Measurements from ENCODE around the gene ZMIZ1.

Gene ZMIZ1

GRCh38 chr10:79200346-79200745 is 131.6 kb downstream of the ZMIZ1 start:
- no peak overlapping the region for H2BK5ac ChIP-seq (ENCODE audit: low read length)
- H4K5ac ChIP-seq (ENCODE audit: low read length) = no peak overlapping the region
- H2BK15ac ChIP-seq (replicated peaks; ENCODE audit: low read depth) = no peak overlapping the region
- H3K36me3 ChIP-seq (ENCODE audit: control insufficient read depth, insufficient read depth, low read length) = peaks cover 2% of the 10 kb centered on the region
- H3K4me3 ChIP-seq (ENCODE audit: low read length) = no peak overlapping the region
- H3K27ac ChIP-seq (ENCODE audit: low read depth, low read length) = no peak overlapping the region
- no peak overlapping the region for H3K4me2 ChIP-seq (ENCODE audit: low read length)
- no peaks in the 10 kb centered on the region for H3K79me2 ChIP-seq (ENCODE audit: control insufficient read depth, insufficient read depth, low read length)
- H3K79me1 ChIP-seq (ENCODE audit: low read length) = peaks cover 4% of the 10 kb centered on the region
- H3K23ac ChIP-seq (ENCODE audit: low read length) = no peak overlapping the region
- H3K56ac ChIP-seq (ENCODE audit: low read length) = no peak overlapping the region
- no peaks in the 10 kb centered on the region for H3K4me1 ChIP-seq (ENCODE audit: control insufficient read depth, low read depth, low read length)
- H3K27me3 ChIP-seq (ENCODE audit: insufficient read depth, low read length, poor library complexity) = no peaks in the 10 kb centered on the region
- no peak overlapping the region for H2AK5ac ChIP-seq (ENCODE audit: low read length)
- H2BK120ac ChIP-seq (ENCODE audit: low read depth, low read length) = no peak overlapping the region
- no peak for DNase-seq
- H3K9ac ChIP-seq (ENCODE audit: low read length) = no peak overlapping the region
- WGBS (ENCODE audit: extremely low coverage, insufficient coverage, low lambda C conversion rate) = no CpG with 5 or more reads among the region's 7 CpGs
- no peak overlapping the region for H4K8ac ChIP-seq (ENCODE audit: low read depth, low read length)
- H3K18ac ChIP-seq (ENCODE audit: low read length) = no peak overlapping the region
- H3K4ac ChIP-seq (ENCODE audit: low read depth, low read length) = no peak overlapping the region

GRCh38 chr10:79201706-79202105 is 132.9 kb downstream of the ZMIZ1 start:
- Histone ChIP-seq H4K5ac (ENCODE audit: low read length) (no peak overlapping the region), H3K4me2 (ENCODE audit: low read length) (no peak overlapping the region), H3K4me3 (ENCODE audit: low read length) (no peak overlapping the region), H3K79me1 (ENCODE audit: low read length) (peaks cover 4% of the 10 kb centered on the region), H4K8ac (ENCODE audit: low read depth, low read length) (no peak overlapping the region), H2BK15ac (replicated peaks; ENCODE audit: low read depth) (no peak overlapping the region), H3K56ac (ENCODE audit: low read length) (no peak overlapping the region), H2AK5ac (ENCODE audit: low read length) (no peak overlapping the region), H3K9ac (ENCODE audit: low read length) (no peak overlapping the region), H3K23ac (ENCODE audit: low read length) (no peak overlapping the region), H3K4me1 (ENCODE audit: control insufficient read depth, low read depth, low read length) (no peaks in the 10 kb centered on the region), H3K27ac (ENCODE audit: low read depth, low read length) (no peak overlapping the region), H2BK5ac (ENCODE audit: low read length) (no peak overlapping the region), H3K18ac (ENCODE audit: low read length) (no peak overlapping the region), H2BK120ac (ENCODE audit: low read depth, low read length) (no peak overlapping the region), H3K79me2 (ENCODE audit: control insufficient read depth, insufficient read depth, low read length) (no peaks in the 10 kb centered on the region), H3K36me3 (ENCODE audit: control insufficient read depth, insufficient read depth, low read length) (peaks cover 2% of the 10 kb centered on the region), H3K4ac (ENCODE audit: low read depth, low read length) (no peak overlapping the region), H3K27me3 (ENCODE audit: insufficient read depth, low read length, poor library complexity) (no peaks in the 10 kb centered on the region)
- no peak for DNase-seq
- WGBS (ENCODE audit: extremely low coverage, insufficient coverage, low lambda C conversion rate) = no CpG with 5 or more reads among the region's 8 CpGs

- peak; percentile 63 for DNase-seq
- Histone ChIP-seq H2BK5ac (ENCODE audit: low read length) (no peak overlapping the region), H3K23ac (ENCODE audit: low read length) (no peak overlapping the region), H3K9ac (ENCODE audit: low read length) (no peak overlapping the region), H2AK5ac (ENCODE audit: low read length) (no peak overlapping the region), H3K18ac (ENCODE audit: low read length) (no peak overlapping the region), H3K4me1 (ENCODE audit: control insufficient read depth, low read depth, low read length) (no peaks in the 10 kb centered on the region), H3K79me1 (ENCODE audit: low read length) (no peaks in the 10 kb centered on the region), H3K27me3 (ENCODE audit: insufficient read depth, low read length, poor library complexity) (no peaks in the 10 kb centered on the region), H3K4me3 (ENCODE audit: low read length) (no peak overlapping the region), H3K79me2 (ENCODE audit: control insufficient read depth, insufficient read depth, low read length) (no peaks in the 10 kb centered on the region), H3K36me3 (ENCODE audit: control insufficient read depth, insufficient read depth, low read length) (peaks cover 2% of the 10 kb centered on the region), H4K8ac (ENCODE audit: low read depth, low read length) (no peak overlapping the region), H2BK120ac (ENCODE audit: low read depth, low read length) (no peak overlapping the region), H3K4me2 (ENCODE audit: low read length) (no peak overlapping the region), H3K27ac (ENCODE audit: low read depth, low read length) (no peak overlapping the region), H3K56ac (ENCODE audit: low read length) (no peak overlapping the region), H3K4ac (ENCODE audit: low read depth, low read length) (no peak overlapping the region), H2BK15ac (replicated peaks; ENCODE audit: low read depth) (no peak overlapping the region), H4K5ac (ENCODE audit: low read length) (no peak overlapping the region)
- WGBS (ENCODE audit: extremely low coverage, insufficient coverage, low lambda C conversion rate) = no CpG with 5 or more reads among the region's 9 CpGs
Observed at GRCh38 chr10:79202188-79203013, 133.6 kb downstream of the ZMIZ1 start.

GRCh38 chr10:79203014-79203644 is 134.4 kb downstream of the ZMIZ1 start:
- H3K27me3 ChIP-seq (ENCODE audit: insufficient read depth, low read length, poor library complexity) = no peaks in the 10 kb centered on the region
- H2BK120ac ChIP-seq (ENCODE audit: low read depth, low read length) = no peak overlapping the region
- H3K4me1 ChIP-seq (ENCODE audit: control insufficient read depth, low read depth, low read length) = no peaks in the 10 kb centered on the region
- H3K4me3 ChIP-seq (ENCODE audit: low read length) = no peak overlapping the region
- no peak overlapping the region for H3K23ac ChIP-seq (ENCODE audit: low read length)
- H3K9ac ChIP-seq (ENCODE audit: low read length) = no peak overlapping the region
- H3K18ac ChIP-seq (ENCODE audit: low read length) = no peak overlapping the region
- H3K27ac ChIP-seq (ENCODE audit: low read depth, low read length) = no peak overlapping the region
- no peaks in the 10 kb centered on the region for H3K79me1 ChIP-seq (ENCODE audit: low read length)
- no peak overlapping the region for H2BK15ac ChIP-seq (replicated peaks; ENCODE audit: low read depth)
- H2AK5ac ChIP-seq (ENCODE audit: low read length) = no peak overlapping the region
- no peak overlapping the region for H3K4ac ChIP-seq (ENCODE audit: low read depth, low read length)
- H3K56ac ChIP-seq (ENCODE audit: low read length) = no peak overlapping the region
- H4K5ac ChIP-seq (ENCODE audit: low read length) = no peak overlapping the region
- H3K36me3 ChIP-seq (ENCODE audit: control insufficient read depth, insufficient read depth, low read length) = peaks cover 2% of the 10 kb centered on the region
- H2BK5ac ChIP-seq (ENCODE audit: low read length) = no peak overlapping the region
- H3K79me2 ChIP-seq (ENCODE audit: control insufficient read depth, insufficient read depth, low read length) = no peaks in the 10 kb centered on the region
- WGBS (ENCODE audit: extremely low coverage, insufficient coverage, low lambda C conversion rate) = no CpG with 5 or more reads among the region's 13 CpGs
- H4K8ac ChIP-seq (ENCODE audit: low read depth, low read length) = no peak overlapping the region
- no peak overlapping the region for H3K4me2 ChIP-seq (ENCODE audit: low read length)
- no peak for DNase-seq

GRCh38 chr10:79203833-79204232 is 135.1 kb downstream of the ZMIZ1 start:
- no peak overlapping the region for H2BK120ac ChIP-seq (ENCODE audit: low read depth, low read length)

More at GRCh38 chr10:79203833-79204232, 135.1 kb downstream of the ZMIZ1 start:
- H3K79me2 ChIP-seq (ENCODE audit: control insufficient read depth, insufficient read depth, low read length) = no peaks in the 10 kb centered on the region
- H3K27ac ChIP-seq (ENCODE audit: low read depth, low read length) = no peak overlapping the region
- H3K23ac ChIP-seq (ENCODE audit: low read length) = no peak overlapping the region
- H3K79me1 ChIP-seq (ENCODE audit: low read length) = no peaks in the 10 kb centered on the region
- WGBS (ENCODE audit: extremely low coverage, insufficient coverage, low lambda C conversion rate) = no CpG with 5 or more reads among the region's 8 CpGs
- no peak overlapping the region for H3K18ac ChIP-seq (ENCODE audit: low read length)
- H4K8ac ChIP-seq (ENCODE audit: low read depth, low read length) = no peak overlapping the region
- H3K4ac ChIP-seq (ENCODE audit: low read depth, low read length) = no peak overlapping the region
- no peak overlapping the region for H2BK5ac ChIP-seq (ENCODE audit: low read length)
- H3K56ac ChIP-seq (ENCODE audit: low read length) = no peak overlapping the region
- H3K4me1 ChIP-seq (ENCODE audit: control insufficient read depth, low read depth, low read length) = no peaks in the 10 kb centered on the region
- H3K9ac ChIP-seq (ENCODE audit: low read length) = no peak overlapping the region
- no peak overlapping the region for H3K4me3 ChIP-seq (ENCODE audit: low read length)
- H3K4me2 ChIP-seq (ENCODE audit: low read length) = no peak overlapping the region
- no peak for DNase-seq
- no peak overlapping the region for H4K5ac ChIP-seq (ENCODE audit: low read length)
- peaks cover 2% of the 10 kb centered on the region for H3K36me3 ChIP-seq (ENCODE audit: control insufficient read depth, insufficient read depth, low read length)
- no peak overlapping the region for H2AK5ac ChIP-seq (ENCODE audit: low read length)
- no peak overlapping the region for H2BK15ac ChIP-seq (replicated peaks; ENCODE audit: low read depth)
- no peaks in the 10 kb centered on the region for H3K27me3 ChIP-seq (ENCODE audit: insufficient read depth, low read length, poor library complexity)

Measured in mesendoderm (in vitro differentiated cells).